Measurements from ENCODE around the gene ZDHHC15. TPM values are rescaled to one million over a fixed set of nuclear protein-coding genes. Genes with fewer than 3 reads are reported as not detected.
A peak's percentile ranks its signal among the peaks of the same experiment; 100 is the strongest.
"Not testable (repeated sequence)": the region's sequence is repeated elsewhere in the genome, so short reads cannot be mapped to it uniquely, and the experiment has no call there.

Gene ZDHHC15
- total RNA-seq, 1 donor, result 1.1 TPM

- Histone ChIP-seq H4K20me1 (ENCODE audit: insufficient read depth, low read length) (no peaks in the 10 kb centered on the region), H3K36me3 (ENCODE audit: insufficient read depth, low read length) (no peaks in the 10 kb centered on the region), H3K27me3 (ENCODE audit: insufficient read depth, low read length) (no peaks in the 10 kb centered on the region), H3K4me1 (ENCODE audit: insufficient read depth, low read length) (no peaks in the 10 kb centered on the region), H3K4me2 (ENCODE audit: insufficient read depth, low read length) (no peak overlapping the region), H3K9me3 (ENCODE audit: low read depth, low read length) (no peaks in the 10 kb centered on the region), H3K79me2 (ENCODE audit: insufficient read depth, low read length) (no peaks in the 10 kb centered on the region), H3K4me3 (ENCODE audit: insufficient read depth, low read length) (no peak overlapping the region), H3K27ac (ENCODE audit: low read depth, low read length) (no peak overlapping the region), H2AFZ (ENCODE audit: low read length) (no peak overlapping the region)
- DNase-seq (ENCODE audit: insufficient read length, low spot score, missing footprints), result no peak
- no peak for TF ChIP-seq CTCF (IDR thresholded peaks at IDR 0.05; ENCODE audit: extremely low read depth, low read depth, low read length)
These were observed 161.0 kb downstream of the ZDHHC15 start for GRCh38 chrX:75361788-75362187.

GRCh38 chrX:75348601-75349000 lies 174.2 kb downstream of the ZDHHC15 start:
- H3K4me1 ChIP-seq (ENCODE audit: insufficient read depth, low read length); H3K79me2 ChIP-seq (ENCODE audit: insufficient read depth, low read length): not testable (repeated sequence)

GRCh38 chrX:75337525-75337924 lies 185.3 kb downstream of the ZDHHC15 start:
- DNase-seq (ENCODE audit: insufficient read length, low spot score, missing footprints), result peak; percentile 54
- Histone ChIP-seq H4K20me1 (ENCODE audit: insufficient read depth, low read length) (no peaks in the 10 kb centered on the region), H3K4me1 (ENCODE audit: insufficient read depth, low read length) (no peaks in the 10 kb centered on the region), H2AFZ (ENCODE audit: low read length) (no peak overlapping the region), H3K27me3 (ENCODE audit: insufficient read depth, low read length) (no peaks in the 10 kb centered on the region), H3K4me2 (ENCODE audit: insufficient read depth, low read length) (no peak overlapping the region), H3K79me2 (ENCODE audit: insufficient read depth, low read length) (no peaks in the 10 kb centered on the region), H3K9me3 (ENCODE audit: low read depth, low read length) (no peaks in the 10 kb centered on the region), H3K36me3 (ENCODE audit: insufficient read depth, low read length) (no peaks in the 10 kb centered on the region), H3K27ac (ENCODE audit: low read depth, low read length) (no peak overlapping the region), H3K4me3 (ENCODE audit: insufficient read depth, low read length) (no peak overlapping the region)
- no peak for TF ChIP-seq CTCF (IDR thresholded peaks at IDR 0.05; ENCODE audit: extremely low read depth, low read depth, low read length)

More at GRCh38 chrX:75348601-75349000, 174.2 kb downstream of the ZDHHC15 start:
- not testable (repeated sequence) for H3K36me3 ChIP-seq (ENCODE audit: insufficient read depth, low read length); DNase-seq (ENCODE audit: insufficient read length, low spot score, missing footprints); H3K4me3 ChIP-seq (ENCODE audit: insufficient read depth, low read length); H3K27me3 ChIP-seq (ENCODE audit: insufficient read depth, low read length); H3K27ac ChIP-seq (ENCODE audit: low read depth, low read length); H3K4me2 ChIP-seq (ENCODE audit: insufficient read depth, low read length); H2AFZ ChIP-seq (ENCODE audit: low read length); H4K20me1 ChIP-seq (ENCODE audit: insufficient read depth, low read length); H3K9me3 ChIP-seq (ENCODE audit: low read depth, low read length)

- Histone ChIP-seq H3K27ac (ENCODE audit: low read depth, low read length) (no peak overlapping the region), H3K9me3 (ENCODE audit: low read depth, low read length) (no peaks in the 10 kb centered on the region), H3K4me1 (ENCODE audit: insufficient read depth, low read length) (no peaks in the 10 kb centered on the region), H3K27me3 (ENCODE audit: insufficient read depth, low read length) (no peaks in the 10 kb centered on the region), H3K4me3 (ENCODE audit: insufficient read depth, low read length) (no peak overlapping the region), H3K79me2 (ENCODE audit: insufficient read depth, low read length) (no peaks in the 10 kb centered on the region), H2AFZ (ENCODE audit: low read length) (no peak overlapping the region), H3K36me3 (ENCODE audit: insufficient read depth, low read length) (no peaks in the 10 kb centered on the region), H3K4me2 (ENCODE audit: insufficient read depth, low read length) (no peak overlapping the region), H4K20me1 (ENCODE audit: insufficient read depth, low read length) (no peaks in the 10 kb centered on the region)
- TF ChIP-seq CTCF (IDR thresholded peaks at IDR 0.05; ENCODE audit: extremely low read depth, low read depth, low read length), result no peak
- no peak for DNase-seq (ENCODE audit: insufficient read length, low spot score, missing footprints)
These were observed 187.7 kb downstream of the ZDHHC15 start for GRCh38 chrX:75335127-75335458.

- DNase-seq (ENCODE audit: insufficient read length, low spot score, missing footprints); H3K4me1 ChIP-seq (ENCODE audit: insufficient read depth, low read length); H3K27ac ChIP-seq (ENCODE audit: low read depth, low read length); H3K4me2 ChIP-seq (ENCODE audit: insufficient read depth, low read length); H3K4me3 ChIP-seq (ENCODE audit: insufficient read depth, low read length); H3K36me3 ChIP-seq (ENCODE audit: insufficient read depth, low read length); H4K20me1 ChIP-seq (ENCODE audit: insufficient read depth, low read length); H3K27me3 ChIP-seq (ENCODE audit: insufficient read depth, low read length); H3K79me2 ChIP-seq (ENCODE audit: insufficient read depth, low read length); H2AFZ ChIP-seq (ENCODE audit: low read length); H3K9me3 ChIP-seq (ENCODE audit: low read depth, low read length): not testable (repeated sequence)
These were observed 188.3 kb downstream of the ZDHHC15 start for GRCh38 chrX:75334407-75335126.

All from osteoblast (primary cell).